Stomach (tissue), 4 donors: ENCODE data around the gene SDR9C7.
"Not testable (repeated sequence)": the region's sequence is repeated elsewhere in the genome, so short reads cannot be mapped to it uniquely, and the experiment has no call there.

Experiments
- CTCF ChIP-seq, 7 experiments: fragments of 450-650 bp in 4 of 7; fragments of 200-600 bp in 3 of 7; sonication (generic) in 3 of 7; IDR thresholded peaks; one replicate each; pipeline ENCODE4 v1.5.1; 2016 to 2019; ENCODE audit warnings: antibody characterized with exemption in 7 of 7, control low read depth in 2 of 7, mild to moderate bottlenecking in 1 of 7
- POLR2A ChIP-seq, 4 donors: fragments of 450-650 bp; IDR thresholded peaks; one replicate each; pipeline ENCODE4 v1.6.1; 2016; ENCODE audit warnings: antibody characterized with exemption in 4 of 4, control low read depth in 2 of 4, mild to moderate bottlenecking in 1 of 4, moderate library complexity in 1 of 4
- POLR2AphosphoS5 ChIP-seq, 3 donors: sonication (generic); formaldehyde crosslinking; IDR thresholded peaks; one replicate each; pipeline ENCODE4 v1.6.1; 2016; ENCODE audit warnings: antibody characterized with exemption in 3 of 3

- TF ChIP-seq POLR2A, POLR2AphosphoS5, CTCF (IDR thresholded peaks at IDR 0.05): not testable (repeated sequence)
Observed at GRCh38 chr12:56879240-56880124, 54.7 kb downstream of the SDR9C7 start.
